Colonic mucosa (tissue), 4 donors: ENCODE results near the gene ZSCAN23. TPM values are rescaled to one million over a fixed set of nuclear protein-coding genes. Genes with fewer than 3 reads are reported as not detected.

Source experiments
- DNase-seq: peaks from one replicate; pipeline ENCODE4 v3.0.0-alpha.2; 2020
- H3K27ac ChIP-seq: fragments of 200-600 bp; one replicate; pipeline ENCODE4 v1.8.0; 2021
- H3K27me3 ChIP-seq: fragments of 200-600 bp; one replicate; pipeline ENCODE4 v1.8.0; 2021
- H3K36me3 ChIP-seq: fragments of 200-600 bp; one replicate; pipeline ENCODE4 v1.8.0; 2021
- H3K4me1 ChIP-seq: fragments of 200-600 bp; one replicate; pipeline ENCODE4 v1.8.0; 2021; ENCODE audit warnings: mild to moderate bottlenecking
- H3K4me3 ChIP-seq: fragments of 200-600 bp; one replicate; pipeline ENCODE4 v1.8.0; 2021
- H3K9ac ChIP-seq, 2 donors: one replicate each; pipeline ENCODE4 v1.7.0; 2013; ENCODE audit warnings: control low read depth in 2 of 2, low read depth in 2 of 2, low read length in 2 of 2
- H3K9me3 ChIP-seq: fragments of 200-600 bp; one replicate; pipeline ENCODE4 v1.8.0; 2021
- CTCF ChIP-seq: fragments of 200-600 bp; IDR thresholded peaks from one replicate; pipeline ENCODE4 v1.8.0; 2022; ENCODE audit warnings: antibody characterized with exemption, mild to moderate bottlenecking
- intact Hi-C: fragments of 100-400 bp; cut with DNase I; formaldehyde crosslinking; loops from one replicate; pipeline ENCODE4 v1.14.1; 2022
- total RNA-seq, 2 donors: library from RNA; stranded (reverse); fragmentation: NEBNext Ultra II Directional in 1 of 2; extraction: Animal tissue kit (Norgen Biotek cat#: 25700) in 1 of 2; gene quantifications; one replicate each; pipeline ENCODE4 v1.2.1, GENCODE V29; 2021
- donor health status: healthy.
- donor health status: DM: no; HTN: no; CAD: no.
- donor health status: DM: no; HTN: no; CAD: no.

The ZSCAN23 gene
- total RNA-seq, 2 donors from 2014 or later, result 2.6 to 3.3 TPM

GRCh38 chr6:28486988-28487742 lies 43.9 kb upstream of the ZSCAN23 start:
- H3K27me3 ChIP-seq, result peaks cover 4% of the 10 kb centered on the region
- H3K4me1 ChIP-seq, result no peaks in the 10 kb centered on the region
- no peaks in the 10 kb centered on the region for H3K9me3 ChIP-seq
- no peak overlapping the region for H3K4me3 ChIP-seq
- intact Hi-C loops, result no loop called here
- no peak for DNase-seq
- TF ChIP-seq CTCF, result no peak
- H3K27ac ChIP-seq, result no peak overlapping the region
- H3K36me3 ChIP-seq, result no peaks in the 10 kb centered on the region
- no peak overlapping the region for H3K9ac ChIP-seq

GRCh38 chr6:28486533-28486932 lies 43.2 kb upstream of the ZSCAN23 start:
- intact Hi-C loops, result no loop called here
- Histone ChIP-seq H3K9me3 (no peaks in the 10 kb centered on the region), H3K4me3 (no peak overlapping the region), H3K36me3 (no peaks in the 10 kb centered on the region), H3K27ac (no peak overlapping the region), H3K9ac (no peak overlapping the region), H3K4me1 (no peaks in the 10 kb centered on the region), H3K27me3 (peaks cover 4% of the 10 kb centered on the region)
- no peak for DNase-seq
- TF ChIP-seq CTCF, result no peak

DNA sequence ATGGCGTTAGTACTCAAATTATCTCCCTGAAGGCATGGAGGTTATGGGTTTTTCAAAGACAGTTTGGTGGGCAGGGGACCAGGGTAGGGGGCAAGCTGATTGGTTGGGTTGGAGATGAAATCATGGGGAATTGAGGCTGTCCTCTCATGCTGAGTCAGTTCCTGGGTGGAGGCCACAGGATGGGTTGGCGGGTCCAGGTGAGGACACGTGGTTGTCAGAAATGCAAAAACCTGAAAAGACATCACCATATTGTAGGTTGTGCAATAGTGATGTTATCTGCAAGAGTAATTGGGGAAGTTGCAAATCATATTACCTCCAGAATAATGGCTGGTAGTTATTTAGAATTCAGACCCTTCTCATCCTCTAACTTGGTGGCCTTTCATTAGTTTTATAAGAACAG lies 42.2 kb upstream of the ZSCAN23 start:
- no peak for DNase-seq
- Histone ChIP-seq H3K4me3 (no peak overlapping the region), H3K27ac (no peak overlapping the region), H3K9me3 (no peaks in the 10 kb centered on the region), H3K4me1 (no peaks in the 10 kb centered on the region), H3K36me3 (no peaks in the 10 kb centered on the region), H3K9ac (no peak overlapping the region), H3K27me3 (peaks cover 4% of the 10 kb centered on the region)
- no peak for TF ChIP-seq CTCF
- intact Hi-C loops, result no loop called here

DNA sequence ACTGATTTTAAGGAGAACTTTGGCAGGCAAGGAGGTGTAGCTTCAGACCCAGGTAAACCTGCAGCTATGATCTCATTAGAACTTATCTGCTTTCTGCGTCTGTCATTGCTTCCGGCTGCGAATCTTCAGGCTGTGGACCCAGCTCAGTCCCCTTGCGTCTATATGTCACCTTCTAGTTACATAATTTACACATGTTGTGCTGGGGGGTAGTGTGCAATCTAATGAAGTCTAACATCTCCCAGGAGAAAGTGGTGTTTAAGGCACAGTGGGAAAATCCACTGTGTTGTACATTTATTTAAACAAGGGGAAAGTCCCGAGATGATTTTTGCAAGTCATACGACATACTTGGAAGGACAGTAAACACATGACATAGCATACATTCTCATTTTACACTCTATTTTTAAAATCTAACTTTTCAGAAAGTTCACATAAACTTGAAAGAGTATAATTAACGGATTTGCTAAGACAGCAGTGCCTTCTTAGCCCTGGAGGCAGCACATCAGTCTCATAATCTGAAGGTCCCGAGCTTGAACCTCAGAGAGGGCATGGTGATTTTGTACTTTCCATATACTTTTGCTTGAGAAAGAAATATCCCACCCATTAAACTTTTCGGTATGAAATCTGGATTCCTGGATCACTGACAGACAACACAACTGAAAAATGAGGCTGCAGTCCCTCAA lies 37.1 kb upstream of the ZSCAN23 start:
- H3K4me1 ChIP-seq, result no peaks in the 10 kb centered on the region
- H3K36me3 ChIP-seq, result no peaks in the 10 kb centered on the region
- intact Hi-C loops, result no loop called here
- H3K4me3 ChIP-seq, result no peak overlapping the region
- peaks cover 8% of the 10 kb centered on the region for H3K27me3 ChIP-seq
- no peak for DNase-seq
- no peak overlapping the region for H3K27ac ChIP-seq
- H3K9ac ChIP-seq, result no peak overlapping the region
- no peak for TF ChIP-seq CTCF
- no peaks in the 10 kb centered on the region for H3K9me3 ChIP-seq

- no peaks in the 10 kb centered on the region for H3K4me1 ChIP-seq
- intact Hi-C loops, result no loop called here
- H3K36me3 ChIP-seq, result no peaks in the 10 kb centered on the region
- TF ChIP-seq CTCF, result no peak
- no peak overlapping the region for H3K27ac ChIP-seq
- no peak overlapping the region for H3K4me3 ChIP-seq
- no peaks in the 10 kb centered on the region for H3K9me3 ChIP-seq
- DNase-seq, result no peak
- no peak overlapping the region for H3K9ac ChIP-seq
- peaks cover 8% of the 10 kb centered on the region for H3K27me3 ChIP-seq
Observed at GRCh38 chr6:28478518-28478917, 35.2 kb upstream of the ZSCAN23 start.
